Measurements from ENCODE around the gene PDCD11.

GRCh38 chr10:103491729-103492364 lies 95.4 kb downstream of the PDCD11 start:
- TF ChIP-seq CTCF (IDR thresholded peaks at IDR 0.05) (no peak), POLR2A (IDR thresholded peaks at IDR 0.05) (no peak)

Data from Peyer's patch (tissue), 4 donors.